H9 (cell line): ENCODE data around the gene PLEKHA7. TPM values are rescaled to one million over a fixed set of nuclear protein-coding genes. Genes with fewer than 3 reads are reported as not detected.

Experiments
- DNase-seq: peaks from one replicate; pipeline ENCODE4 v3.0.0-alpha.2; 2017
- H2AFZ ChIP-seq: one replicate; pipeline ENCODE4 v1.6.1; 2013; ENCODE audit warnings: mild to moderate bottlenecking, low read length, control low read depth, moderate library complexity
- H2AK5ac ChIP-seq: 2 replicates; pipeline ENCODE4 v1.6.1; 2013; ENCODE audit warnings: low read length, control low read depth, mixed read lengths; ENCODE audit not compliant: insufficient read length
- H2BK120ac ChIP-seq: one replicate; pipeline ENCODE4 v1.6.1; 2013; ENCODE audit warnings: low read depth, mild to moderate bottlenecking, low read length, control low read depth, inconsistent platforms; ENCODE audit not compliant: poor library complexity, severe bottlenecking
- H2BK12ac ChIP-seq: 2 replicates; pipeline ENCODE4 v1.6.1; 2013; ENCODE audit warnings: low read length, control low read depth, mixed read lengths, low read depth; ENCODE audit not compliant: insufficient read length
- H2BK15ac ChIP-seq: 2 replicates; pipeline ENCODE4 v1.6.1; 2013; ENCODE audit warnings: low read depth, low read length, control low read depth
- H2BK20ac ChIP-seq: one replicate; pipeline ENCODE4 v1.6.1; 2013; ENCODE audit warnings: low read depth, mild to moderate bottlenecking, low read length, control low read depth, inconsistent platforms; ENCODE audit not compliant: poor library complexity, severe bottlenecking
- H2BK5ac ChIP-seq: 2 replicates; pipeline ENCODE4 v1.6.1; 2013; ENCODE audit warnings: low read length, control low read depth, mixed read lengths; ENCODE audit not compliant: insufficient read length
- H3K14ac ChIP-seq: 2 replicates; pipeline ENCODE4 v1.6.1; 2013; ENCODE audit warnings: low read length, control low read depth; ENCODE audit not compliant: insufficient read depth
- H3K18ac ChIP-seq: 2 replicates; pipeline ENCODE4 v1.6.1; 2013; ENCODE audit warnings: low read depth, mild to moderate bottlenecking, mixed read lengths, low read length, control low read depth; ENCODE audit not compliant: insufficient read length
- H3K23ac ChIP-seq: 2 replicates; pipeline ENCODE4 v1.6.1; 2013; ENCODE audit warnings: low read length, control low read depth, mixed read lengths, low read depth; ENCODE audit not compliant: insufficient read length
- H3K23me2 ChIP-seq: 2 replicates; pipeline ENCODE4 v1.6.1; 2013; ENCODE audit warnings: low read depth, mild to moderate bottlenecking, mixed read lengths, low read length, control low read depth; ENCODE audit not compliant: insufficient read length, poor library complexity, severe bottlenecking
- H3K27ac ChIP-seq: 2 replicates; pipeline ENCODE4 v1.5.1; 2013; ENCODE audit warnings: low read length, control low read depth, mixed read lengths, low read depth; ENCODE audit not compliant: insufficient read length
- H3K27me3 ChIP-seq: 2 replicates; pipeline ENCODE4 v1.6.1; 2013; ENCODE audit warnings: low read length, control low read depth, inconsistent platforms; ENCODE audit not compliant: insufficient read depth
- H3K4ac ChIP-seq: 2 replicates; pipeline ENCODE4 v1.6.1; 2013; ENCODE audit warnings: low read depth, mild to moderate bottlenecking, control low read depth, inconsistent platforms, low read length, moderate library complexity
- H3K4me1 ChIP-seq: 2 replicates; pipeline ENCODE4 v1.6.1; 2013; ENCODE audit warnings: low read length, control low read depth, inconsistent platforms; ENCODE audit not compliant: insufficient read depth
- H3K4me2 ChIP-seq: 2 replicates; pipeline ENCODE4 v1.6.1; 2013; ENCODE audit warnings: low read length, control low read depth, mixed read lengths; ENCODE audit not compliant: insufficient read length, insufficient read depth
- H3K56ac ChIP-seq: 2 replicates; pipeline ENCODE4 v1.6.1; 2013; ENCODE audit warnings: low read depth, mild to moderate bottlenecking, mixed read lengths, low read length, control low read depth; ENCODE audit not compliant: insufficient read length
- H3K79me1 ChIP-seq: 2 replicates; pipeline ENCODE4 v1.6.1; 2013; ENCODE audit warnings: low read depth, mild to moderate bottlenecking, moderate library complexity, low read length, control low read depth, inconsistent platforms; ENCODE audit not compliant: insufficient read depth, poor library complexity, severe bottlenecking
- H3K79me2 ChIP-seq: 2 replicates; pipeline ENCODE4 v1.6.1; 2013; ENCODE audit warnings: low read length, control low read depth, inconsistent platforms; ENCODE audit not compliant: insufficient read depth
- H3K9ac ChIP-seq: 2 replicates; pipeline ENCODE4 v1.6.1; 2013; ENCODE audit warnings: low read length, control low read depth, mixed read lengths; ENCODE audit not compliant: insufficient read length; ENCODE audit errors: extremely low read depth
- H3K9me3 ChIP-seq: one replicate; pipeline ENCODE4 v1.6.1; 2013; ENCODE audit warnings: low read depth, low read length, inconsistent platforms; ENCODE audit not compliant: control insufficient read depth
- H3T11ph ChIP-seq: one replicate; pipeline ENCODE4 v1.6.1; 2013; ENCODE audit warnings: mild to moderate bottlenecking, low read length, control low read depth, inconsistent platforms
- H4K20me1 ChIP-seq: one replicate; pipeline ENCODE4 v1.6.1; 2013; ENCODE audit not compliant: control insufficient read depth, insufficient read length, insufficient read depth
- H4K5ac ChIP-seq: 2 replicates; pipeline ENCODE4 v1.6.1; 2013; ENCODE audit warnings: low read depth, mild to moderate bottlenecking, mixed read lengths, low read length, control low read depth; ENCODE audit not compliant: insufficient read length
- H4K8ac ChIP-seq: replicated peaks from 2 replicates; pipeline ENCODE4 v1.6.1; 2013; ENCODE audit warnings: low read length, control low read depth, mixed read lengths, low read depth; ENCODE audit not compliant: insufficient read length
- H4K91ac ChIP-seq: 2 replicates; pipeline ENCODE4 v1.6.1; 2013; ENCODE audit warnings: low read depth, mild to moderate bottlenecking, moderate library complexity, mixed read lengths, low read length, control low read depth; ENCODE audit not compliant: insufficient read length
- H3K27ac Mint-ChIP-seq, 3 experiments: 2 replicates in 2 of 3; 3 replicates in 1 of 3; pipeline ENCODE4 v1.8.0; 2020 to 2021; ENCODE audit warnings: mixed read lengths in 3 of 3, mild to moderate bottlenecking in 1 of 3, moderate library complexity in 1 of 3
- H3K27me3 Mint-ChIP-seq: 2 replicates; pipeline ENCODE4 v1.8.0; 2021; ENCODE audit warnings: low read depth, mild to moderate bottlenecking, moderate library complexity, mixed read lengths
- H3K36me3 Mint-ChIP-seq, 3 experiments: 2 replicates in 2 of 3; 3 replicates in 1 of 3; pipeline ENCODE4 v1.8.0; 2020 to 2021; ENCODE audit warnings: low read depth in 3 of 3, mixed read lengths in 3 of 3; ENCODE audit not compliant: insufficient read depth in 1 of 3
- H3K4me1 Mint-ChIP-seq, 2 experiments: 2 replicates each; pipeline ENCODE4 v1.8.0; 2020; ENCODE audit warnings: mixed read lengths in 2 of 2
- H3K4me3 Mint-ChIP-seq, 2 experiments: 2 replicates in 1 of 2; 3 replicates in 1 of 2; pipeline ENCODE4 v1.8.0; 2020 to 2021; ENCODE audit warnings: mild to moderate bottlenecking in 2 of 2, mixed read lengths in 2 of 2, moderate library complexity in 1 of 2
- H3K9me3 Mint-ChIP-seq, 2 experiments: 2 replicates in 1 of 2; 3 replicates in 1 of 2; pipeline ENCODE4 v1.8.0; 2020; ENCODE audit warnings: mild to moderate bottlenecking in 2 of 2, mixed read lengths in 2 of 2, moderate library complexity in 1 of 2
- total RNA-seq: library from RNA; stranded (reverse); gene quantifications from 2 replicates; pipeline ENCODE4 v1.2.1, GENCODE V29; 2021
- TF ChIP-seq, protein P1 (sequence below): fragments of 200-600 bp; sonication (generic); conservative IDR thresholded peaks from 3 replicates; pipeline ENCODE4 v1.8.0; 2021; ENCODE audit warnings: antibody characterized with exemption, mild to moderate bottlenecking

PLEKHA7 gene
- total RNA-seq, 1 experiment from 2014 or later, result 21.0 TPM

DNA sequence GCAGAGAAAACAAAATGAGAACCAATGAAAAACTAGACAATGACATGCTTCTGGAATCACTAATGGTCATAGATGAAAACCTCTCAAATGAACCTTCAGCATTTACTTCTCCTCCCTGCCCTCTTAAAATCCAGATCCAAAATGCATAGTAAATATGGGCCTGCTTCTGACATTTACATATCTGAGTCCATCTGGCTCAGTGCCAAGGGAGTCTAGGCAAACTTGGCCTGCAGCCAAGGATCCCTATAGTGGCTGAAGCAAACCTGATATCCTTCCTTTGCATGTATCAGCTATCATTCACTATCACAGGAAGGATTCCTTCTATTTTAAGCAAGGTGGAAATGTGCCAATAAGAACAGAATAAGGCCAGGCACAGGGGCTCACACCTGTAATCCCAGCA is 170.9 kb downstream of the PLEKHA7 start:
- no peaks in the 10 kb centered on the region for H3K27me3 Mint-ChIP-seq
- Histone ChIP-seq H4K8ac (no peak overlapping the region), H3K9ac (no peak overlapping the region), H3K27ac (no peak overlapping the region), H3K9me3 (no peaks in the 10 kb centered on the region), H2AK5ac (no peak overlapping the region), H2BK20ac (no peak overlapping the region), H3K18ac (no peak overlapping the region), H3K14ac (no peak overlapping the region), H4K20me1 (no peaks in the 10 kb centered on the region), H3K4ac (no peak overlapping the region), H3K4me1 (no peaks in the 10 kb centered on the region), H4K5ac (no peak overlapping the region), H3K23me2 (no peaks in the 10 kb centered on the region), H3K79me1 (no peaks in the 10 kb centered on the region), H3K56ac (no peak overlapping the region), H3K27me3 (no peaks in the 10 kb centered on the region), H2BK120ac (no peak overlapping the region), H3K4me2 (no peak overlapping the region), H2BK15ac (no peak overlapping the region), H4K91ac (no peak overlapping the region), H3K23ac (no peak overlapping the region), H2BK5ac (no peak overlapping the region), H2AFZ (no peak overlapping the region), H3T11ph (no peak overlapping the region), H2BK12ac (no peak overlapping the region), H3K79me2 (no peaks in the 10 kb centered on the region)
- H3K4me3 Mint-ChIP-seq, result no peak overlapping the region
- no peaks in the 10 kb centered on the region for H3K9me3 Mint-ChIP-seq
- no peak for DNase-seq
- H3K36me3 Mint-ChIP-seq, result peaks cover 6 to 20% (median 15%) of the 10 kb centered on the region in 3 experiments; a peak in 6 of 7 replicates
- peaks cover 8 to 16% of the 10 kb centered on the region in 2 experiments for H3K4me1 Mint-ChIP-seq
- no peak overlapping the region for H3K27ac Mint-ChIP-seq
- TF ChIP-seq, protein P1, sequence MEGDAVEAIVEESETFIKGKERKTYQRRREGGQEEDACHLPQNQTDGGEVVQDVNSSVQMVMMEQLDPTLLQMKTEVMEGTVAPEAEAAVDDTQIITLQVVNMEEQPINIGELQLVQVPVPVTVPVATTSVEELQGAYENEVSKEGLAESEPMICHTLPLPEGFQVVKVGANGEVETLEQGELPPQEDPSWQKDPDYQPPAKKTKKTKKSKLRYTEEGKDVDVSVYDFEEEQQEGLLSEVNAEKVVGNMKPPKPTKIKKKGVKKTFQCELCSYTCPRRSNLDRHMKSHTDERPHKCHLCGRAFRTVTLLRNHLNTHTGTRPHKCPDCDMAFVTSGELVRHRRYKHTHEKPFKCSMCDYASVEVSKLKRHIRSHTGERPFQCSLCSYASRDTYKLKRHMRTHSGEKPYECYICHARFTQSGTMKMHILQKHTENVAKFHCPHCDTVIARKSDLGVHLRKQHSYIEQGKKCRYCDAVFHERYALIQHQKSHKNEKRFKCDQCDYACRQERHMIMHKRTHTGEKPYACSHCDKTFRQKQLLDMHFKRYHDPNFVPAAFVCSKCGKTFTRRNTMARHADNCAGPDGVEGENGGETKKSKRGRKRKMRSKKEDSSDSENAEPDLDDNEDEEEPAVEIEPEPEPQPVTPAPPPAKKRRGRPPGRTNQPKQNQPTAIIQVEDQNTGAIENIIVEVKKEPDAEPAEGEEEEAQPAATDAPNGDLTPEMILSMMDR, result no peak
